Measurements from ENCODE around the gene HSFX3. TPM values are rescaled to one million over a fixed set of nuclear protein-coding genes. Genes with fewer than 3 reads are reported as not detected.

HSFX3 gene
- total and polyA plus RNA-seq, 2 of the 8 experiments (the other 6 are each of a cell fraction or from before 2014, with no cell fraction given), result not detected

- Histone ChIP-seq H3K9ac (replicated peaks in 1 of 4; ENCODE audit: extremely low read depth in 1 of 4, low read depth in 3 of 4, low read length in 3 of 4) (peak overlapping the region in 2 of 4 experiments; percentile 13 to 77; a peak in 5 of 7 replicates), H2AFZ (ENCODE audit: low read length) (peak overlapping the region; percentile 59; the same call in 1 of the 2 replicates), H2AK5ac (ENCODE audit: low read depth, low read length) (no peak overlapping the region), H2BK15ac (ENCODE audit: low read length) (no peak overlapping the region), H2BK120ac (replicated peaks; ENCODE audit: low read depth, low read length) (no peak overlapping the region), H2BK12ac (ENCODE audit: low read depth, low read length) (0 out of 2 replicates have a peak overlapping the region, but pooled peaks have one; percentile 27), H3K18ac (ENCODE audit: extremely low read depth, low read length) (no peak overlapping the region), H3K4me3 (ENCODE audit: extremely low read depth in 1 of 4, insufficient read depth in 2 of 4, low read depth in 3 of 4, low read length in 4 of 4) (peak overlapping the region in 3 of 4 experiments; percentile 40 to 61 (median 53); a peak in 6 of 8 replicates), H3K4me2 (ENCODE audit: insufficient read depth in 1 of 2, low read depth in 2 of 2, low read length in 2 of 2) (peak overlapping the region; percentile 67 to 70), H3K27me3 (replicated peaks in 1 of 4; ENCODE audit: control insufficient read depth in 3 of 4, extremely low read depth in 1 of 4, insufficient read depth in 3 of 4, low read length in 3 of 4) (peaks cover 0 to 3% (median 0%) of the 10 kb centered on the region in 4 experiments; a peak in 2 of 7 replicates), H4K91ac (replicated peaks; ENCODE audit: insufficient read length, low read length) (no peak overlapping the region), H3K27ac (ENCODE audit: low read depth, low read length) (no peak overlapping the region), H3K9me3 (ENCODE audit: insufficient read depth in 2 of 2, low read depth in 1 of 2, low read length in 1 of 2) (no peaks in the 10 kb centered on the region), H4K20me1 (replicated peaks in 1 of 2; ENCODE audit: control insufficient read depth in 1 of 2, insufficient read depth in 2 of 2, low read length in 2 of 2) (no peaks in the 10 kb centered on the region), H3K79me2 (ENCODE audit: control insufficient read depth in 1 of 2, insufficient read depth in 2 of 2, low read length in 2 of 2) (no peaks in the 10 kb centered on the region), H3K23ac (ENCODE audit: insufficient read length) (no peak overlapping the region), H2BK5ac (ENCODE audit: low read depth, low read length) (no peak overlapping the region), H3K36me3 (ENCODE audit: control insufficient read depth in 2 of 4, insufficient read depth in 4 of 4, low read length in 3 of 4) (peaks cover 0 to 4% (median 0%) of the 10 kb centered on the region in 4 experiments; a peak in 4 of 8 replicates), H2BK20ac (ENCODE audit: low read length) (no peak overlapping the region), H3K4ac (replicated peaks; ENCODE audit: insufficient read length, low read depth, low read length) (no peak overlapping the region), H3K14ac (ENCODE audit: insufficient read length) (no peak overlapping the region), H3K4me1 (replicated peaks in 1 of 4; ENCODE audit: control insufficient read depth in 3 of 4, insufficient read depth in 4 of 4, low read length in 3 of 4) (peaks cover 0 to 3% (median 0%) of the 10 kb centered on the region in 4 experiments; a peak in 1 of 7 replicates), H3K56ac (replicated peaks; ENCODE audit: insufficient read length, low read depth, low read length) (no peak overlapping the region), H4K8ac (ENCODE audit: extremely low read depth, insufficient read depth, low read length) (no peak overlapping the region), H3K23me2 (ENCODE audit: low read depth, low read length) (peaks cover 6% of the 10 kb centered on the region; the same call in 1 of the 2 replicates), H3K79me1 (ENCODE audit: low read depth, low read length) (no peaks in the 10 kb centered on the region), H4K5ac (ENCODE audit: insufficient read length, low read depth, low read length) (no peak overlapping the region)
- CTCF ChIA-PET (ENCODE audit: partially characterized antibody), result interaction anchor here (0.6 to 1.3 kb wide), 6 partner anchors 11 to 1070 kb away, joined by 3 to 4 read pairs (median 3); no protein-coding TSS in a partner anchor
- FAIRE-seq (no peak), DNase-seq (ENCODE audit: low read depth in 1 of 2, low spot score in 2 of 2) (peak in 1 of 2 experiments; percentile 49)
- POLR2A ChIA-PET (ENCODE audit: partially characterized antibody), result interaction anchor here (0.8 to 1.3 kb wide), 2 partner anchors 13 to 35 kb away, joined by 3 read pairs; no protein-coding TSS in a partner anchor
- TF ChIP-seq CTCF (IDR thresholded peaks at IDR 0.05; ENCODE audit: control extremely low read depth in 1 of 3, insufficient read depth in 1 of 3, low read depth in 1 of 3, low read length in 3 of 3), result peak; percentile 39 to 76 (median 65); a peak in 3 of 4 replicates
- no peak for TF ChIP-seq SUZ12 (IDR thresholded peaks at IDR 0.05; ENCODE audit: low read length)
- peak; percentile 42; the same call in 1 of the 2 replicates for TF ChIP-seq MAX (IDR thresholded peaks at IDR 0.05)
- TF ChIP-seq ZNF274 (IDR thresholded peaks at IDR 0.05; ENCODE audit: borderline replicate concordance, extremely low read depth, low read length), result no peak
- peak; percentile 1 to 14; a peak in 1 of 4 replicates for TF ChIP-seq RAD21 (IDR thresholded peaks at IDR 0.05 in 1 of 2, conservative IDR thresholded peaks at IDR 0.05 in 1 of 2; ENCODE audit: low read depth in 2 of 2, low read length in 2 of 2)
- WGBS, 2 experiments (ENCODE audit: extremely low coverage in 1 of 2, insufficient coverage in 1 of 2, insufficient read length in 1 of 2, insufficient replicate concordance in 2 of 2, low coverage in 1 of 2, low lambda C conversion rate in 2 of 2, missing lambda C conversion rate in 1 of 2), result 44 to 97% methylated on average over 5 to 9 of the region's 10 CpGs
Measured at GRCh38 chrX:149504226-149504914, 45.4 kb downstream of the HSFX3 start.
